Measurements from ENCODE around the gene SLC2A9.

DNA sequence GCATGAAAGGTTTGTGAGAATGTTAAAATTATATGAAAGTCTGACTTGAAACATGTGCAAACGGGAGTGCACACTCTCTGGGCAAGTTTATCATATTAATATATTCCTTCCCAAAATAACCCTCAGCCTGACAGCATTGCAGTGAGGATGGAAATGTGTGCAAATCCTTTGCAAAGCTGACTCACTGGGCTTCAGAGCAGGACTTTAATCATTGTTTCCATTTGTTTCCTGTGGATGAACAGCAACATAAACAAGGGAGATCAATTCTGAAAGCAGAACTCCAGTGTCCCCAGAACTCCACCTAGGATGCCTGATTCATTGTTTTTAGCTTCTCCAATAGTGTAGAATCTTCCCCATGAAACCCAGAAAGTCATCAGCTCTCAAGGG is 32.9 kb downstream of the SLC2A9 start:
- TF ChIP-seq JUN (IDR thresholded peaks at IDR 0.05) (no peak), POLR2A (IDR thresholded peaks at IDR 0.05; ENCODE audit: low read length) (no peak), RFX5 (IDR thresholded peaks at IDR 0.05) (no peak), CEBPB (IDR thresholded peaks at IDR 0.05) (no peak), RAD21 (conservative IDR thresholded peaks at IDR 0.05 in 1 of 2, IDR thresholded peaks at IDR 0.05 in 1 of 2) (no peak), MAFK (IDR thresholded peaks at IDR 0.05; ENCODE audit: partially characterized antibody) (no peak), JUNB (IDR thresholded peaks at IDR 0.05) (no peak), CBX8 (IDR thresholded peaks at IDR 0.05) (no peak)
- TF ChIP-seq, protein P1, sequence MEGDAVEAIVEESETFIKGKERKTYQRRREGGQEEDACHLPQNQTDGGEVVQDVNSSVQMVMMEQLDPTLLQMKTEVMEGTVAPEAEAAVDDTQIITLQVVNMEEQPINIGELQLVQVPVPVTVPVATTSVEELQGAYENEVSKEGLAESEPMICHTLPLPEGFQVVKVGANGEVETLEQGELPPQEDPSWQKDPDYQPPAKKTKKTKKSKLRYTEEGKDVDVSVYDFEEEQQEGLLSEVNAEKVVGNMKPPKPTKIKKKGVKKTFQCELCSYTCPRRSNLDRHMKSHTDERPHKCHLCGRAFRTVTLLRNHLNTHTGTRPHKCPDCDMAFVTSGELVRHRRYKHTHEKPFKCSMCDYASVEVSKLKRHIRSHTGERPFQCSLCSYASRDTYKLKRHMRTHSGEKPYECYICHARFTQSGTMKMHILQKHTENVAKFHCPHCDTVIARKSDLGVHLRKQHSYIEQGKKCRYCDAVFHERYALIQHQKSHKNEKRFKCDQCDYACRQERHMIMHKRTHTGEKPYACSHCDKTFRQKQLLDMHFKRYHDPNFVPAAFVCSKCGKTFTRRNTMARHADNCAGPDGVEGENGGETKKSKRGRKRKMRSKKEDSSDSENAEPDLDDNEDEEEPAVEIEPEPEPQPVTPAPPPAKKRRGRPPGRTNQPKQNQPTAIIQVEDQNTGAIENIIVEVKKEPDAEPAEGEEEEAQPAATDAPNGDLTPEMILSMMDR (IDR thresholded peaks at IDR 0.05): no peak
- TF ChIP-seq, protein P2, sequence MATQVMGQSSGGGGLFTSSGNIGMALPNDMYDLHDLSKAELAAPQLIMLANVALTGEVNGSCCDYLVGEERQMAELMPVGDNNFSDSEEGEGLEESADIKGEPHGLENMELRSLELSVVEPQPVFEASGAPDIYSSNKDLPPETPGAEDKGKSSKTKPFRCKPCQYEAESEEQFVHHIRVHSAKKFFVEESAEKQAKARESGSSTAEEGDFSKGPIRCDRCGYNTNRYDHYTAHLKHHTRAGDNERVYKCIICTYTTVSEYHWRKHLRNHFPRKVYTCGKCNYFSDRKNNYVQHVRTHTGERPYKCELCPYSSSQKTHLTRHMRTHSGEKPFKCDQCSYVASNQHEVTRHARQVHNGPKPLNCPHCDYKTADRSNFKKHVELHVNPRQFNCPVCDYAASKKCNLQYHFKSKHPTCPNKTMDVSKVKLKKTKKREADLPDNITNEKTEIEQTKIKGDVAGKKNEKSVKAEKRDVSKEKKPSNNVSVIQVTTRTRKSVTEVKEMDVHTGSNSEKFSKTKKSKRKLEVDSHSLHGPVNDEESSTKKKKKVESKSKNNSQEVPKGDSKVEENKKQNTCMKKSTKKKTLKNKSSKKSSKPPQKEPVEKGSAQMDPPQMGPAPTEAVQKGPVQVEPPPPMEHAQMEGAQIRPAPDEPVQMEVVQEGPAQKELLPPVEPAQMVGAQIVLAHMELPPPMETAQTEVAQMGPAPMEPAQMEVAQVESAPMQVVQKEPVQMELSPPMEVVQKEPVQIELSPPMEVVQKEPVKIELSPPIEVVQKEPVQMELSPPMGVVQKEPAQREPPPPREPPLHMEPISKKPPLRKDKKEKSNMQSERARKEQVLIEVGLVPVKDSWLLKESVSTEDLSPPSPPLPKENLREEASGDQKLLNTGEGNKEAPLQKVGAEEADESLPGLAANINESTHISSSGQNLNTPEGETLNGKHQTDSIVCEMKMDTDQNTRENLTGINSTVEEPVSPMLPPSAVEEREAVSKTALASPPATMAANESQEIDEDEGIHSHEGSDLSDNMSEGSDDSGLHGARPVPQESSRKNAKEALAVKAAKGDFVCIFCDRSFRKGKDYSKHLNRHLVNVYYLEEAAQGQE (IDR thresholded peaks at IDR 0.05): no peak
- TF ChIP-seq, protein P3, sequence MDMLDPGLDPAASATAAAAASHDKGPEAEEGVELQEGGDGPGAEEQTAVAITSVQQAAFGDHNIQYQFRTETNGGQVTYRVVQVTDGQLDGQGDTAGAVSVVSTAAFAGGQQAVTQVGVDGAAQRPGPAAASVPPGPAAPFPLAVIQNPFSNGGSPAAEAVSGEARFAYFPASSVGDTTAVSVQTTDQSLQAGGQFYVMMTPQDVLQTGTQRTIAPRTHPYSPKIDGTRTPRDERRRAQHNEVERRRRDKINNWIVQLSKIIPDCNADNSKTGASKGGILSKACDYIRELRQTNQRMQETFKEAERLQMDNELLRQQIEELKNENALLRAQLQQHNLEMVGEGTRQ (IDR thresholded peaks at IDR 0.05): no peak

All from A549 (cell line).